M059J (cell line): ENCODE results near the gene PCDH9. TPM values are rescaled to one million over a fixed set of nuclear protein-coding genes. Genes with fewer than 3 reads are reported as not detected.
A peak's percentile ranks its signal among the peaks of the same experiment; 100 is the strongest.

Experiments
- DNase-seq: peaks from one replicate; pipeline ENCODE4 v3.0.0-alpha.2; 2012; ENCODE audit warnings: low read depth
- total RNA-seq: library from RNA; depleted of rRNA; stranded (reverse); fragments of >200 nt; shearing (Covaris generic); gene quantifications from 2 replicates; pipeline ENCODE4 v1.2.3, GENCODE V29; 2014

Gene PCDH9
- total RNA-seq, 1 experiment from 2014 or later, result 0.05 TPM

DNA sequence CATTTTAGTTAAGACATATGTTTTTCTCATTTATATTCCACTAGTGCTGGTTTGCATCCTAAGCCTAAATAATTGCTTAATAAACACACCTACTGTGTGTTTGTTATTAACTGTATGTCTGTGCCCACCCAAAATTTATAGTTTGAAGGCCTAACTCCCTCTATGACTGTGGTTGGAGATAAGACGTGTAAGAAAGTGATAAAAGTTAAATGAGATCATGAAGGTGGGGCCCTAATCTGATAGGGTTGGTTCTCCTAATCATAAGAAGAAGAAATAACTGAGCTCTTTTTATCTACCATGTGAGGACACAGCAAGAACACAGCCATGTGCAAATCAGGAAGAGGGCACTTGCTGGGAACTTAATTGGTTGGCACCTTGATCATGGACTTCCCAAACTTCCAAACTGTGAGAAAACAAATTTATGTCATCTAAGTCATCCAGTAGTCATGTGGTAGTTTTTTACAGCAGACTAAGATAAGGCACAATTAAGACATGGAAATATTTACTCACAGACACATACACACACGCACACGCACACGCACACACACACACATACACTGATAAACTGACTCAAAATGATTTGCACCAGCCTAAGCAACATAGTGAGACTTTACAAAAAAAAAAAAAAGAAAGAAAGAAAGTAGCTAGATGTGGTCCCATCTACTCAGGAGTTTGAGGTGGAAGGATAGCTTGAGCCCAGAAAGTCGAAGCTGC is 662.1 kb downstream of the PCDH9 start:
- no peak for DNase-seq

DNA sequence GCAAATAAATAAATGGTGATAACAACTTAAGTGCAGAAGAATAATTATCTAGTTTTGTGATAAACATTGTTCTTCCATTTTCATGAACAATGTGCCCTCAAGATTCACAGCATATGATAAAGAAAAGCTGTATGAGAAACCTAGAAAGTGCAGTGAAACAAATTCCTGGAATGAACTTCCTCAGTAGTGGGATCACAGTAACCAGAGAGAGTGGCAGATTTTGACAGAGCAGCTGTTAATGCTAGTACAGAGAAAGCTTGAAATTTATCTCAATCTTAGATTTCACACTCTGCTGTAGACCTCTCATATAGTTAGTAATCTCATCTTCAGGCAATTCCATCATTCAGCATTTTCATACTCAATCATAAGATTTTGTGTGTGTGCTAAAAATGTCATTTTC is 664.9 kb downstream of the PCDH9 start:
- no peak for DNase-seq

DNA sequence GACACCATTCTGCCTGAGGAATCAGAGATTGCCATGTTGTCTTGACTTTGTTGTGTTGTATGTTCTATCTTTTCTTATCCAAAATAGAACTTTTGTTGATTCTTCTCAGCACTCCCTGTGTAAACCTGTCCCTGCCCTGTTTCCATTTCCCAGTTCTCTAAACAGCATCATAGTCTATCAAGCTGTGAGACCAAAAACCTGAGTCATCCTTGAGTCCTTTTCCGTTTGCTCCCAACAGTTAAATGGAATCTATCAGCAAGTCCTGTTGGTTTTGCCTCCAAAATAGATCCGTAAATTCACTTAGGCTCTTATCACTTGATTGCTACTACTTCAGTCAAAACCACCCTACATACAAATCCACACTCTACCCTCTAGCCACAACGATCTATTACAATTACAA is 667.1 kb downstream of the PCDH9 start:
- DNase-seq, result no peak

DNA sequence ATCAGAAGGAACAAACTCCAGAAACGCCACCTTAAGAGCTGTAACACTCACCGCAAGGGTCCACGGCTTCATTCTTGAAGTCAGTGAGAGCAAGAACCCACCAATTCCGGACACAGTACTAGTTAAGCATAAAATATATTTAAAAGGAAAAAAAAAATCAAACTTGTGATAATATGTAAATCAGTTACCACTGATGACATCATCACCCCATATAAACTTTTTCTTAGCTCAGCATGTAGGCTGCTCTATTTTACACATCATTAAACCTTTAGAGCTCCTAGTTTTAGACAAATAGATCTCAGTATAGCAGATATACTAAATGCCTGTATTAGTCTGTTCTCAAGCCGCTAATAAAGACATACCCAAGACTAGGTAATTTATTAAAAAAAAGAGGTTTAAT is 668.1 kb downstream of the PCDH9 start:
- DNase-seq, result no peak

GRCh38 chr13:66560991-66561390 is 669.1 kb downstream of the PCDH9 start:
- DNase-seq, result no peak

GRCh38 chr13:66560189-66560588 is 669.9 kb downstream of the PCDH9 start:
- DNase-seq, result no peak

DNA sequence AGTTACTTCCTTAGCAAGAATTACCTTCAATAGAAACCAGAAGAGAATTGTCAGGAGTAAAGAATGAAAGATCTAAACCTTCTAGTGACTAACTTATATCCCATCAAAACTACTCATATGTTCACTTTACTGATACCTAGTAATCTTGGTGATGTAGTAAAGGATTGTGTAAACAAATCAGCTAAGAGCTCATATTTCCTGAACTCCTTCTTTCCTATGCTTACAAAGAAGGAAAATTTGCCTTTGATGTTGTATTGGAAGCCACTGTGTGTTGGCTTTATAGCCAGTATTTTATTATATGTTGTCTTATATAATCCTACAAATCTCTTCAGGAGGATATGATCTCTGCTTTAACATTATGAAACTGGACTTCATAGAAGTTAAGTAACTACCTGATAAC is 671.0 kb downstream of the PCDH9 start:
- no peak for DNase-seq

DNA sequence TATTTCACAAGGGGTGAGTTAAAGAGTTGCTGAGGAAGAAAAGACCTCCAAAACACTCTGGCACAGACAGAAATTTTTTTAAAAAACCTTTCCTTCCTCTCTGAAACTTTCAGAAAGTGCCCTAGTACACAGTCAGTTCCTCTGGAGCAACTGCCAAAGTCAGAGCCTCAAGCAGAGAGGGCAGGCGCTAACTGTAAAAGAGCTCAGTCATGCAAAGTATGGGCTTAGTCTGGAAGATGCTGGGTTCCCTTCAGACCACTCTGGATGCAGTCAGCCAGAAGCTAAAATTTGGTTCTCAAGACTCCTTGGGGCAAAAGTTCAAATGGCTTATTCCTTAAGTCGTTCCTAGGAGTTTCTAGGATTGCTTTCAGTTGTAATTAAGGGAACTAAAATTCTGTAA is 671.6 kb downstream of the PCDH9 start:
- no peak for DNase-seq

DNA sequence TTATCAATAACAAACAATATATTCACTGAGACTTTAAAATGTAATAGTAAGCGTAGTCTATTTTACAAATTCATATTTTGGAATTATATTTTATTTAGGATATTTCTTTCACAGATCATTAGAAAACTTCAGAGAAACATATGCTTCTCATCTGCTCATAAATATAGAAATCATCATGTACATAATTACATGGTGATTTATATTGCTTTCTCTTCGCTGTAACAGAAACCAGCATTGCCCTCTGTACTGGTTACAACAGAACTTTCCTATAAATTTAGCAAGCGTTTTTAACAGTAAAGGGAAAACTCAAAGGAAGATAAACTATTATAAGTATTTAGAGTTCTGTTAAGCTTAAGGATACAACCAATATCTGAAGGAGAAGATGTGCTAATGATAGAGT is 672.8 kb downstream of the PCDH9 start:
- no peak for DNase-seq

- no peak for DNase-seq
Observed at GRCh38 chr13:66556306-66556705, 673.8 kb downstream of the PCDH9 start.

DNA sequence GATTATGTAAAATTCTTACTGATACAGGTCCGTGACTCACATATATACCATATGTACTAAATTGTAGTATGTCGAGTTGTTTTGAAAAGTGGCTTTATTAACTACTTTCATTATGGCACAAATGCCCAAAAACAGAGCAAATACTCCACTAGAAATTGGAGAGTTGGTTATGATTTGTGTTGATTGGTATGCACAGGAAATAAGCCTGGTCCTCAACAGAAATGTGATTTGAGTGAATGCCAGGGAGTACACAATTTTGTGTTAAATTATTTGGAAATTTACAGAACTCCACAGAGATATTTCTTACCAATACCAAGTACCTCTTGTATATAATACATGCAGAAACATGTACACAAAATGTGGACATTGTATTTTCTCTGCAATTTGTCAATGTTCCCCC is 676.7 kb downstream of the PCDH9 start:
- DNase-seq, result no peak

GRCh38 chr13:66551128-66551527 is 679.0 kb downstream of the PCDH9 start:
- DNase-seq, result no peak

DNA sequence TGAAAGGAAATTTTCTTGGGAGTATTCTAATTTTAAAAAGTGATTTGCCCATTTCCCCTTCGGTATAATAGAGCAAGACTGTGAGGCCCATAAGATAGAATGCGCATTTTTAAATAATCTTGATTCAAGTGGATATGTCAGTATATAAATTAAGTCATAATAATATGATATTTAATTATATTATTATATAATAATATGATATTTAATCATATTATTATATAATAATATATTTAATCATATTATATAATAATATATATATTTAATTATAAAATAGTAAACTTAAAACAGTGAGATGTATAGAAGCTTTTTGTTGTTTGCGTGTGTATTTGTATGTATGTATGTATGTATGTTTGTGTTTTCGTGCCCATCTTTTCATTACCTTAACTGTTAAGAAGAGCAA is 682.5 kb downstream of the PCDH9 start:
- DNase-seq, result no peak

GRCh38 chr13:66546534-66547379 is 683.4 kb downstream of the PCDH9 start:
- DNase-seq, result no peak

DNA sequence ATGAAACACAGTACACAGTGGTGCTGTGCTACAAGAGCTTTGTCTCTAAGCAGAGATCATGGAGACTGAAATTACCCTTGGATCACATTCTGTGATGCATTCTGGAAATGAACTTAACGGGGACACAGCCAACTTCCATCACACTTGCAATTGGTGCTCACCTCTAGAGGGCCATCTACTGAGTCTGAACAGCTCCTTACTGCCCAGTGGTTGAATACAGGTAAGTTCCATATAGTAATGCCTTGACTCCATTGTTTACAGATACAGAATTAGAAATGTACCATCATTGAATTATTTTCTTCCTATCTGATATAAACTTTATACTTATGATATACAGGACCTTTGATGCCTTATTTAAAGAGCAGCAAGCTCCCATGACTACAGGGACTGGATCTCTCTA is 686.4 kb downstream of the PCDH9 start:
- no peak for DNase-seq

DNA sequence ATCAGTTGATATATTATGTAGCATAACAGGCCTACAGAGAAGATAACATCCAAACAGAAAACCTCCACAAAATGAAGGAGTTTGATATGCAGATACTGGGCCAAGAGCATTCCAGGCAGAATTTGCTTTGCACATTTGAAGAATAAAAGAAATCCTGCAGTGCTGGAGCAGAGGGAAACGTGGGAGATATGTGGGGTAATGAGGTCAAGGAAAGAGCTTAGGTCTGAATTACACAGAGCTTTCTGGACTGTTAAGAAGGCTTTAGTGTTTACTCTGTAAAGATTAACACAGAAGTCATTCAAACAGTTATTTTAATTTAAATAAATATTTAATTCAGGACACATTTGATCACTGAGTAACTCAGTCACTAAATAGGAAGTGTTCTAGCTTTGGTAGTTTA is 692.7 kb downstream of the PCDH9 start:
- no peak for DNase-seq

GRCh38 chr13:66536746-66537145 is 693.4 kb downstream of the PCDH9 start:
- DNase-seq, result no peak

DNA sequence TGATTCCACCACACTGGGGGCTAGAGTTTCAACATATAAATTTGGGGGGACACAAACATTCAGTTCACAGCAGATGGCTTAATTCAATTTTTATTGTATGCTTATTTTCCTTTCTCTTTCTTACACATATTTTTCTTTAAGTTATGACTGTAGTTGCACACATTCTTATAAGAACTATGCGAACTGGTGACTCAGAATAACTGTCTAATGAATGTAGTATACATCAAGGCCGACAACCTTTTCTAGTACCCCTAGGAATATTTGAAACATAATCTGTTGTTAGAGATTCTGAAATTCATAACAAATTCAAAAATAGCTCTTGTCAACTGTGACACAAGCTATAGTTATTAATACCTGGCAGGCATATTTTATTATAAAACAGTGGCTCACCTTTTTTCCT is 695.6 kb downstream of the PCDH9 start:
- DNase-seq, result no peak

- DNase-seq, result no peak
Observed at GRCh38 chr13:66532845-66533244, 697.3 kb downstream of the PCDH9 start.

DNA sequence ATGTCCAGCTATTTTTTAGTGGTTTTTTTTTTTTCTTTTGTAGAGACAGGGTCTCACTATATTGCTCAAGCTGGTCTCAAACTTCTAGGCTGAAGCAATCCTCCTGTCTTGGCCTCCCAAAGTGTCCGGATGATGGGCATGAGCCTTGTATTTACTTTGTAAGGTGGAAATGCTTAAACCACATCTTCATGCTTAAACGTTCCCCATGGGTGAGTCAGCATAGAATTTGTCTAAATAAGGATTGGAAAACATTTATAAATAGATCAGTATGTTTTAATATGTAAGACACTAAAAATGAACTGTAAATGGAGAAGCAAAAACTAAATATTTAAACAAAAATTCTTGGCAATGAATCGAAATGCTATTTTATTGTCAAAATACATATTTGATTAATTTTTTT is 698.0 kb downstream of the PCDH9 start:
- peak; percentile 3 for DNase-seq

GRCh38 chr13:66530686-66531085 is 699.5 kb downstream of the PCDH9 start:
- DNase-seq, result no peak

DNA sequence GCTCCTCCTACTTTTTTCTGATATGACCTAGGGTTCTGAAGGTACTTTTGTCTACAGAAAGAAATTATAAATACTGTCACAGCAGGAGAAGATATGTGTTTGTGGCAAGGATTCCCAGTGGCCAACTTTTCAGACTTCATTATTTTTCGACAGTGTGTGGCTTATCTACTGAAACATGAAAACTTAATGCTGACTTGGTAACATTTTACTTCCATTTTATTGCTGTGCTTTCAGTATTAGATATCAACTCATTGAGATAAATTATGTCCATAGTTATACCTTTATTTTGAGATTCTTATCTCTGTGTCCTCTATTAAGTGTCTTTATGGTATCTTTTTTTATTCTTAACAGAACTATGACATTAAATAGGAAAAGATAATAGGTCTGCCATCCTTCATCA is 700.0 kb downstream of the PCDH9 start:
- DNase-seq, result no peak

DNA sequence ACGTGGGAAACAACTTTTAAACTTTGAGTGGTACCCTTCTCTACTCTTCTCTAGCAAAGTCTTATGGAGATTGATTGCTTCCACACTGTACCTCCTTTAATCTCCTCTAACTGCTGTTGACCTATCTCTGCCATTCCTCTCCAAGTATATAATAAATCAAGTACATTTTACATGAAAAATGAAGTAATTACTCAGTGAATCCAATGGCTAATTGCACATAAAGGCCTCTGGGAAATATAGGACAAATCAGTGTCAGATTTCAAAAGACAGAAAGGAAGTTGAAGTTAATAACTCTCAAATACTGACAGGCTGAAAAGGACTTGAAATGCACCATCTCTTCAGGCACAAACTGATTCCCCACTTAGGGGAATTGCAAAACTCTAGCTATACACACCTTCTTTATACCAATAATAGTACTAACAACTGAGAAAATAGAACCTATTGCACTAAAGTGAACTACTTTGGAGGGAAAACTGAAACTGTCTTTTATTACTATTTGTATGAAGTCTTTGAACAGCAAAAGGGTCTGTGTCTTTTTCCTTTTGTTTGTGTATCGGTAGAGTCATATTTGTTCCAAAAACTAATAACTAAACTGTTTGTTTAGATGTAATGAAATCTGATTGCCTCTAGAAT is 701.1 kb downstream of the PCDH9 start:
- DNase-seq, result no peak
